ACC112 (cell line): Measurements from ENCODE around the gene ATRNL1.

Source experiments
- H2AFZ ChIP-seq: fragments of 200-600 bp; sonication (generic); one replicate; pipeline ENCODE4 v1.6.0; 2017; ENCODE audit warnings: antibody characterized with exemption, low read length; ENCODE audit not compliant: unreplicated experiment
- H3K27ac ChIP-seq: fragments of 200-600 bp; sonication (generic); 2 replicates; pipeline ENCODE4 v1.5.1; 2014; ENCODE audit warnings: low read depth, mild to moderate bottlenecking, antibody characterized with exemption, low read length, moderate library complexity
- H3K27me3 ChIP-seq: fragments of 200-600 bp; sonication (generic); 2 replicates; pipeline ENCODE4 v1.6.1; 2014; ENCODE audit warnings: mild to moderate bottlenecking, antibody characterized with exemption, low read length, moderate library complexity, mixed read lengths; ENCODE audit not compliant: insufficient read depth
- H3K36me3 ChIP-seq: fragments of 200-600 bp; sonication (generic); 2 replicates; pipeline ENCODE4 v1.6.1; 2016; ENCODE audit warnings: mild to moderate bottlenecking, antibody characterized with exemption, low read length, moderate library complexity, mixed read lengths; ENCODE audit not compliant: insufficient read depth
- H3K4me1 ChIP-seq: fragments of 200-600 bp; sonication (generic); one replicate; pipeline ENCODE4 v1.6.1; 2016; ENCODE audit warnings: low read length, mixed read lengths; ENCODE audit not compliant: insufficient read depth, unreplicated experiment, control insufficient read depth
- H3K4me3 ChIP-seq: fragments of 200-600 bp; sonication (generic); 2 replicates; pipeline ENCODE4 v1.5.1; 2014; ENCODE audit warnings: mild to moderate bottlenecking, low read depth, low read length
- H3K79me2 ChIP-seq: fragments of 200-600 bp; sonication (generic); one replicate; pipeline ENCODE4 v1.6.0; 2016; ENCODE audit warnings: low read length; ENCODE audit not compliant: control insufficient read depth, unreplicated experiment, insufficient read depth

Gene ATRNL1

GRCh38 chr10:115982076-115982475 lies 888.9 kb downstream of the ATRNL1 start:
- no peaks in the 10 kb centered on the region for H3K79me2 ChIP-seq
- H3K36me3 ChIP-seq = no peaks in the 10 kb centered on the region
- H3K4me1 ChIP-seq = peaks cover 6% of the 10 kb centered on the region
- no peak overlapping the region for H3K27ac ChIP-seq
- H2AFZ ChIP-seq = no peak overlapping the region
- H3K4me3 ChIP-seq = no peak overlapping the region
- H3K27me3 ChIP-seq = no peaks in the 10 kb centered on the region

GRCh38 chr10:115982526-115982925 lies 889.4 kb downstream of the ATRNL1 start:
- Histone ChIP-seq H3K36me3 (no peaks in the 10 kb centered on the region), H3K27me3 (no peaks in the 10 kb centered on the region), H3K4me1 (peaks cover 6% of the 10 kb centered on the region), H3K79me2 (no peaks in the 10 kb centered on the region), H2AFZ (no peak overlapping the region), H3K27ac (no peak overlapping the region), H3K4me3 (no peak overlapping the region)

- H2AFZ ChIP-seq = no peak overlapping the region
- H3K79me2 ChIP-seq = no peaks in the 10 kb centered on the region
- no peaks in the 10 kb centered on the region for H3K36me3 ChIP-seq
- H3K4me1 ChIP-seq = peaks cover 1% of the 10 kb centered on the region
- no peak overlapping the region for H3K27ac ChIP-seq
- no peak overlapping the region for H3K4me3 ChIP-seq
- H3K27me3 ChIP-seq = no peaks in the 10 kb centered on the region
Observed at GRCh38 chr10:115985786-115986185, 892.6 kb downstream of the ATRNL1 start.

- H3K79me2 ChIP-seq = no peaks in the 10 kb centered on the region
- peaks cover 9% of the 10 kb centered on the region; the same call in 1 of the 2 replicates for H3K27me3 ChIP-seq
- H3K4me3 ChIP-seq = no peak overlapping the region
- H3K27ac ChIP-seq = no peak overlapping the region
- H3K4me1 ChIP-seq = no peaks in the 10 kb centered on the region
- no peaks in the 10 kb centered on the region for H3K36me3 ChIP-seq
- H2AFZ ChIP-seq = no peak overlapping the region
Observed at GRCh38 chr10:115988380-115988779, 895.2 kb downstream of the ATRNL1 start.

GRCh38 chr10:115989621-115990020 lies 896.5 kb downstream of the ATRNL1 start:
- Histone ChIP-seq H3K27ac (no peak overlapping the region), H2AFZ (no peak overlapping the region), H3K4me1 (no peaks in the 10 kb centered on the region), H3K79me2 (no peaks in the 10 kb centered on the region), H3K4me3 (no peak overlapping the region), H3K27me3 (peaks cover 13% of the 10 kb centered on the region; the same call in 1 of the 2 replicates), H3K36me3 (no peaks in the 10 kb centered on the region)

GRCh38 chr10:115992236-115992986 lies 899.2 kb downstream of the ATRNL1 start:
- H3K27ac ChIP-seq = no peak overlapping the region
- no peaks in the 10 kb centered on the region for H3K79me2 ChIP-seq
- peaks cover 19% of the 10 kb centered on the region; the same call in 1 of the 2 replicates for H3K27me3 ChIP-seq
- no peaks in the 10 kb centered on the region for H3K36me3 ChIP-seq
- no peaks in the 10 kb centered on the region for H3K4me1 ChIP-seq
- no peak overlapping the region for H2AFZ ChIP-seq
- no peak overlapping the region for H3K4me3 ChIP-seq

GRCh38 chr10:115996031-115996430 lies 902.9 kb downstream of the ATRNL1 start:
- H3K27me3 ChIP-seq = peaks cover 19% of the 10 kb centered on the region; the same call in 1 of the 2 replicates

GRCh38 chr10:115998301-115998700 lies 905.1 kb downstream of the ATRNL1 start:
- H3K4me3 ChIP-seq = no peak overlapping the region

More at GRCh38 chr10:115996031-115996430, 902.9 kb downstream of the ATRNL1 start:
- no peaks in the 10 kb centered on the region for H3K4me1 ChIP-seq
- no peaks in the 10 kb centered on the region for H3K36me3 ChIP-seq
- H3K27ac ChIP-seq = no peak overlapping the region
- H3K4me3 ChIP-seq = no peak overlapping the region
- H3K79me2 ChIP-seq = no peaks in the 10 kb centered on the region
- no peak overlapping the region for H2AFZ ChIP-seq

More at GRCh38 chr10:115998301-115998700, 905.1 kb downstream of the ATRNL1 start:
- Histone ChIP-seq H2AFZ (no peak overlapping the region), H3K36me3 (no peaks in the 10 kb centered on the region), H3K27me3 (0 out of 2 replicates have a peak, but pooled peaks cover 10% of the 10 kb centered on the region), H3K4me1 (no peaks in the 10 kb centered on the region), H3K27ac (no peak overlapping the region), H3K79me2 (no peaks in the 10 kb centered on the region)
